Erythroblast (primary cell): ENCODE measurements around the gene TMEM233.
A peak's percentile ranks its signal among the peaks of the same experiment; 100 is the strongest.

Experiments used
- DNase-seq, 2 experiments: peaks; one replicate each; lab custom pipeline; 2025; lab: John Stamatoyannopoulos, UW
- GATA1 ChIP-seq: IDR thresholded peaks from 2 replicates; pipeline ENCODE4 v1.6.1; 2011; ENCODE audit warnings: low read depth, mild to moderate bottlenecking, control low read depth, low read length, moderate library complexity
- POLR2A ChIP-seq: IDR thresholded peaks from 2 replicates; pipeline ENCODE4 v1.6.1; 2011; ENCODE audit warnings: mild to moderate bottlenecking, low read length

TMEM233 gene

GRCh38 chr12:119673634-119674033 lies 80.1 kb downstream of the TMEM233 start:
- no peak for DNase-seq
- TF ChIP-seq GATA1 (no peak), POLR2A (no peak)

GRCh38 chr12:119674560-119674959 lies 81.0 kb downstream of the TMEM233 start:
- no peak for TF ChIP-seq GATA1
- no peak for TF ChIP-seq POLR2A
- no peak for DNase-seq

GRCh38 chr12:119676022-119676421 lies 82.4 kb downstream of the TMEM233 start:
- TF ChIP-seq POLR2A (no peak), GATA1 (no peak)
- no peak for DNase-seq

- no peak for TF ChIP-seq POLR2A
- no peak for TF ChIP-seq GATA1
- DNase-seq: peak; percentile 29 to 38
Measured at GRCh38 chr12:119676573-119676972, 83.0 kb downstream of the TMEM233 start.

- no peak for TF ChIP-seq GATA1
- no peak for TF ChIP-seq POLR2A
- no peak for DNase-seq
Measured at GRCh38 chr12:119678459-119678858, 84.9 kb downstream of the TMEM233 start.

- no peak for TF ChIP-seq POLR2A
- no peak for TF ChIP-seq GATA1
- no peak for DNase-seq
Measured at GRCh38 chr12:119679081-119679480, 85.5 kb downstream of the TMEM233 start.

GRCh38 chr12:119679490-119679889 lies 85.9 kb downstream of the TMEM233 start:
- DNase-seq: no peak
- TF ChIP-seq GATA1: no peak
- no peak for TF ChIP-seq POLR2A

- peak; percentile 9 for TF ChIP-seq POLR2A
- no peak for TF ChIP-seq GATA1
- DNase-seq: no peak
Measured at GRCh38 chr12:119681111-119681510, 87.5 kb downstream of the TMEM233 start.

- DNase-seq: no peak
- TF ChIP-seq GATA1 (no peak), POLR2A (no peak)
Measured at GRCh38 chr12:119681728-119682638, 88.4 kb downstream of the TMEM233 start.

GRCh38 chr12:119682639-119683252 lies 89.2 kb downstream of the TMEM233 start:
- DNase-seq: peak; percentile 48 to 80
- no peak for TF ChIP-seq POLR2A
- TF ChIP-seq GATA1: peak; percentile 10

- no peak for TF ChIP-seq POLR2A
- TF ChIP-seq GATA1: no peak
- DNase-seq: no peak
Measured at GRCh38 chr12:119683413-119683812, 89.8 kb downstream of the TMEM233 start.

- no peak for TF ChIP-seq GATA1
- no peak for DNase-seq
Measured at GRCh38 chr12:119683816-119684215, 90.2 kb downstream of the TMEM233 start.

GRCh38 chr12:119684711-119685369 lies 91.3 kb downstream of the TMEM233 start:
- TF ChIP-seq POLR2A (no peak), GATA1 (no peak)
- DNase-seq: no peak

GRCh38 chr12:119685375-119685774 lies 91.8 kb downstream of the TMEM233 start:
- DNase-seq: no peak
- TF ChIP-seq POLR2A: no peak
